GM10266 (cell line): ENCODE measurements around the gene FAM72D.
"Not testable (repeated sequence)": the region's sequence is repeated elsewhere in the genome, so short reads cannot be mapped to it uniquely, and the experiment has no call there.

Experiments
- DNase-seq: peaks from one replicate; pipeline ENCODE4 v3.0.0; 2012; ENCODE audit errors: extremely low spot score

FAM72D gene

GRCh38 chr1:145095284-145096057 is at the start of gene FAM72D, which contains the start of gene SRGAP2B:
TSS of gene FAM72D (plus strand) at chr1:145095974. CDS start at chr1:145096848, 874 bp downstream.
TSS of gene SRGAP2B (minus strand) at chr1:145095328. CDS start at chr1:145092901, 2,427 bp downstream.
- DNase-seq = not testable (repeated sequence)

- DNase-seq = not testable (repeated sequence)
Measured at GRCh38 chr1:145047553-145047952, 48.2 kb upstream of the FAM72D start.

- not testable (repeated sequence) for DNase-seq
Measured at GRCh38 chr1:145048181-145048856, 47.5 kb upstream of the FAM72D start.

- not testable (repeated sequence) for DNase-seq
Measured at GRCh38 chr1:145052019-145052776, 43.6 kb upstream of the FAM72D start.

GRCh38 chr1:145053428-145053827 is 42.3 kb upstream of the FAM72D start:
- DNase-seq = not testable (repeated sequence)

GRCh38 chr1:145055217-145055760 is 40.5 kb upstream of the FAM72D start:
- DNase-seq = not testable (repeated sequence)

GRCh38 chr1:145058184-145058583 is 37.6 kb upstream of the FAM72D start:
- not testable (repeated sequence) for DNase-seq

- DNase-seq = not testable (repeated sequence)
Measured at GRCh38 chr1:145063285-145063684, 32.5 kb upstream of the FAM72D start.

- DNase-seq = not testable (repeated sequence)
Measured at GRCh38 chr1:145063941-145064648, 31.7 kb upstream of the FAM72D start.

- DNase-seq = not testable (repeated sequence)
Measured at GRCh38 chr1:145065194-145065826, 30.5 kb upstream of the FAM72D start.

- DNase-seq = not testable (repeated sequence)
Measured at GRCh38 chr1:145066486-145066885, 29.3 kb upstream of the FAM72D start.

- not testable (repeated sequence) for DNase-seq
Measured at GRCh38 chr1:145071569-145071968, 24.2 kb upstream of the FAM72D start.

GRCh38 chr1:145074021-145074559 is 21.7 kb upstream of the FAM72D start:
- DNase-seq = not testable (repeated sequence)

GRCh38 chr1:145076877-145077276 is 18.9 kb upstream of the FAM72D start:
- DNase-seq = not testable (repeated sequence)

- DNase-seq = not testable (repeated sequence)
Measured at GRCh38 chr1:145077872-145078786, 17.6 kb upstream of the FAM72D start.

GRCh38 chr1:145078787-145079370 is 16.9 kb upstream of the FAM72D start:
- not testable (repeated sequence) for DNase-seq

GRCh38 chr1:145079737-145080136 is 16.0 kb upstream of the FAM72D start:
- not testable (repeated sequence) for DNase-seq

- not testable (repeated sequence) for DNase-seq
Measured at GRCh38 chr1:145080193-145080592, 15.6 kb upstream of the FAM72D start.
